Neural progenitor cell (in vitro differentiated cells): Measurements from ENCODE around the gene UTS2B. TPM values are rescaled to one million over a fixed set of nuclear protein-coding genes. Genes with fewer than 3 reads are reported as not detected.

ENCODE experiments used
- DNase-seq: peaks from one replicate; pipeline ENCODE4 v3.0.0-alpha.2; 2016; ENCODE audit warnings: low spot score
- H2AFZ ChIP-seq: fragments of 200-600 bp; sonication (generic); replicated peaks from 2 replicates; pipeline ENCODE4 v1.6.1; 2016; ENCODE audit warnings: antibody characterized with exemption
- H3F3A ChIP-seq: fragments of 200-600 bp; sonication (generic); 2 replicates; pipeline ENCODE4 v1.6.1; 2016; ENCODE audit warnings: antibody characterized with exemption, low read depth
- H3K27ac ChIP-seq: fragments of 200-600 bp; sonication (generic); 2 replicates; pipeline ENCODE4 v1.5.1; 2016; ENCODE audit warnings: mild to moderate bottlenecking
- H3K27me3 ChIP-seq: fragments of 200-600 bp; sonication (generic); 2 replicates; pipeline ENCODE4 v1.6.1; 2016; ENCODE audit warnings: mild to moderate bottlenecking, moderate library complexity
- H3K36me3 ChIP-seq: fragments of 200-600 bp; sonication (generic); 2 replicates; pipeline ENCODE4 v1.5.1; 2016
- H3K4me1 ChIP-seq: fragments of 200-600 bp; sonication (generic); 2 replicates; pipeline ENCODE4 v1.6.1; 2016; ENCODE audit warnings: mixed run types
- H3K4me2 ChIP-seq: fragments of 200-600 bp; sonication (generic); 2 replicates; pipeline ENCODE4 v1.6.1; 2016
- H3K4me3 ChIP-seq: fragments of 200-600 bp; sonication (generic); 2 replicates; pipeline ENCODE4 v1.5.1; 2016
- H3K79me2 ChIP-seq: fragments of 200-600 bp; sonication (generic); 2 replicates; pipeline ENCODE4 v1.6.1; 2016; ENCODE audit warnings: low read depth
- H3K9ac ChIP-seq: fragments of 200-600 bp; sonication (generic); 2 replicates; pipeline ENCODE4 v1.6.1; 2016
- H3K9me3 ChIP-seq: fragments of 200-600 bp; sonication (generic); 2 replicates; pipeline ENCODE4 v1.5.1; 2016; ENCODE audit warnings: low read depth
- H4K20me1 ChIP-seq: fragments of 200-600 bp; sonication (generic); 2 replicates; pipeline ENCODE4 v1.6.1; 2016; ENCODE audit warnings: low read depth
- H3K27ac Mint-ChIP-seq: 3 replicates; pipeline ENCODE4 v1.8.0; 2021; ENCODE audit warnings: mixed read lengths
- H3K27me3 Mint-ChIP-seq: 2 replicates; pipeline ENCODE4 v1.8.0; 2022; ENCODE audit warnings: low read depth, mild to moderate bottlenecking, inconsistent platforms, moderate library complexity, mixed read lengths; ENCODE audit not compliant: insufficient read depth
- H3K36me3 Mint-ChIP-seq: 3 replicates; pipeline ENCODE4 v1.8.0; 2021; ENCODE audit warnings: mixed read lengths
- H3K4me1 Mint-ChIP-seq: 3 replicates; pipeline ENCODE4 v1.8.0; 2021; ENCODE audit warnings: mixed read lengths
- H3K4me3 Mint-ChIP-seq: 3 replicates; pipeline ENCODE4 v1.8.0; 2021; ENCODE audit warnings: mild to moderate bottlenecking, moderate library complexity, mixed read lengths
- H3K9me3 Mint-ChIP-seq: 3 replicates; pipeline ENCODE4 v1.8.0; 2020; ENCODE audit warnings: mixed read lengths
- CTCF ChIP-seq: fragments of 200-600 bp; sonication (generic); IDR thresholded peaks from 2 replicates; pipeline ENCODE4 v1.5.1; 2017; ENCODE audit warnings: antibody characterized with exemption, mild to moderate bottlenecking
- EZH2 ChIP-seq: fragments of 200-600 bp; sonication (generic); IDR thresholded peaks from 2 replicates; pipeline ENCODE4 v1.6.1; 2017; ENCODE audit warnings: antibody characterized with exemption, mild to moderate bottlenecking, moderate library complexity
- EZH2phosphoT487 ChIP-seq: fragments of 200-600 bp; sonication (generic); IDR thresholded peaks from 2 replicates; pipeline ENCODE4 v1.6.1; 2017; ENCODE audit warnings: antibody characterized with exemption
- total RNA-seq: library from RNA; depleted of rRNA; stranded (reverse); fragments of >200 nt; gene quantifications from 2 replicates; pipeline ENCODE4 v1.2.3, GENCODE V29; 2015; ENCODE audit warnings: low replicate concordance

The UTS2B gene
- total RNA-seq, 1 donor from 2014 or later = not detected

GRCh38 chr3:191342006-191342405 lies 11.7 kb upstream of the UTS2B start:
- H3K4me3 Mint-ChIP-seq = no peak overlapping the region
- Histone ChIP-seq H2AFZ (no peak overlapping the region), H4K20me1 (peaks cover 5% of the 10 kb centered on the region), H3K4me3 (no peak overlapping the region), H3K4me1 (no peaks in the 10 kb centered on the region), H3K9ac (no peak overlapping the region), H3K4me2 (no peak overlapping the region), H3K79me2 (peaks cover 95% of the 10 kb centered on the region), H3K27me3 (no peaks in the 10 kb centered on the region), H3K9me3 (no peaks in the 10 kb centered on the region), H3F3A (no peaks in the 10 kb centered on the region), H3K27ac (no peak overlapping the region), H3K36me3 (no peaks in the 10 kb centered on the region)
- no peak overlapping the region for H3K27ac Mint-ChIP-seq
- H3K36me3 Mint-ChIP-seq = peaks cover 16% of the 10 kb centered on the region
- TF ChIP-seq CTCF = no peak
- no peak for TF ChIP-seq EZH2phosphoT487
- no peak for TF ChIP-seq EZH2
- H3K4me1 Mint-ChIP-seq = peaks cover 3% of the 10 kb centered on the region
- peaks cover 13% of the 10 kb centered on the region for H3K9me3 Mint-ChIP-seq
- no peak for DNase-seq
- H3K27me3 Mint-ChIP-seq = no peaks in the 10 kb centered on the region

DNA sequence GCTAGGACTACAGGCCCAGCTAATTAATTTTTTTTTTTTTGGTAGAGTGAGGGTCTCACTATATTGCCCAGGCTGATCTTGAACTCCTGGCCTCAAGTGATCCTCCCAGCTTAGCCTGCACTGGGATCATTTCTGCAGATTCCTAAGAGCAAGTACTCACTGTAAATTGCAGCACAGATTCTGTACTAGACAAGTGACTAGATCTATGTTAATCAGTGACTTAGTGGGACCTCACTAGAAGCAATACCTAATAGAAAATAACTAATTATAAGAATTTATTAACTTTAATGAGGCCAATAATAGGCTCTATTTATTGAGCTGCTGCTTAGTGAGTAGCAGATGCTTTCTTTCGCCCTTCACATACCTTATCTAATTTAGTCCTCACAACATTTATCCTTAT lies 10.6 kb upstream of the UTS2B start:
- H3K27ac Mint-ChIP-seq = no peak overlapping the region
- peaks cover 19% of the 10 kb centered on the region for H3K36me3 Mint-ChIP-seq
- no peak overlapping the region for H3K4me2 ChIP-seq
- no peaks in the 10 kb centered on the region for H3F3A ChIP-seq
- peaks cover 21% of the 10 kb centered on the region for H3K9me3 Mint-ChIP-seq
- peaks cover 3% of the 10 kb centered on the region for H3K4me1 Mint-ChIP-seq
- no peak overlapping the region for H3K4me3 ChIP-seq
- no peak overlapping the region for H2AFZ ChIP-seq
- H3K36me3 ChIP-seq = no peaks in the 10 kb centered on the region
- peaks cover 5% of the 10 kb centered on the region for H4K20me1 ChIP-seq
- no peaks in the 10 kb centered on the region for H3K27me3 ChIP-seq
- H3K4me1 ChIP-seq = no peaks in the 10 kb centered on the region
- no peak overlapping the region for H3K27ac ChIP-seq
- peaks cover 95% of the 10 kb centered on the region for H3K79me2 ChIP-seq
- H3K9me3 ChIP-seq = no peaks in the 10 kb centered on the region
- no peak for TF ChIP-seq EZH2
- no peak for TF ChIP-seq CTCF
- no peak for TF ChIP-seq EZH2phosphoT487
- H3K27me3 Mint-ChIP-seq = no peaks in the 10 kb centered on the region
- no peak for DNase-seq
- H3K4me3 Mint-ChIP-seq = no peak overlapping the region
- H3K9ac ChIP-seq = no peak overlapping the region

DNA sequence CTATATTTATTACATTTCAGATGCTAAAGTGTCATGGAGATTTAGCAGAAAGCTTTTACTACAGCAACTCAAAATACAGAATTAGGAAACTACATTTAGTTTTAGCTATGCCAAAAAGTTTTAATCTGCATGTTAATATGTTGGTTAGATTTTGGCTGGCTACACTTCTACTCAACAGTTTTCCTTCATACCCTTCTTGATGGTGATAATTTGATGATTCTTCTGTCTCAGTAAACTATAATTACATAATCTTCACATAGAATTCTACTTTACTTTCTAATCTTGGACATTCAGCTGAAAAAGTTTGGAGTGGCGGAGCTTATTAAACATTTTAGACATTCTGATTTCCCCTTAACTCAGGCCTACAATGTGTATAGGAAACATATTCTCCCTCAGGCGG lies 10.0 kb upstream of the UTS2B start:
- H3K79me2 ChIP-seq = peaks cover 95% of the 10 kb centered on the region
- H3K27ac ChIP-seq = no peak overlapping the region
- Mint-ChIP-seq H3K4me1 (peaks cover 3% of the 10 kb centered on the region), H3K27ac (no peak overlapping the region), H3K4me3 (no peak overlapping the region), H3K27me3 (no peaks in the 10 kb centered on the region), H3K9me3 (peaks cover 26% of the 10 kb centered on the region), H3K36me3 (peaks cover 25% of the 10 kb centered on the region)
- no peaks in the 10 kb centered on the region for H3F3A ChIP-seq
- H3K4me3 ChIP-seq = no peak overlapping the region
- no peaks in the 10 kb centered on the region for H3K27me3 ChIP-seq
- no peaks in the 10 kb centered on the region for H3K9me3 ChIP-seq
- no peak overlapping the region for H3K9ac ChIP-seq
- no peaks in the 10 kb centered on the region for H3K36me3 ChIP-seq
- no peak for TF ChIP-seq EZH2
- TF ChIP-seq CTCF = no peak
- TF ChIP-seq EZH2phosphoT487 = no peak
- DNase-seq = no peak
- H3K4me2 ChIP-seq = no peak overlapping the region
- peaks cover 5% of the 10 kb centered on the region for H4K20me1 ChIP-seq
- no peak overlapping the region for H2AFZ ChIP-seq
- no peaks in the 10 kb centered on the region for H3K4me1 ChIP-seq
